Brain microvascular endothelial cell (primary cell): ENCODE data around the gene STK4.

ENCODE experiments used
- DNase-seq: peaks from one replicate; pipeline ENCODE4 v3.0.0-alpha.2; 2020
- H3K27ac ChIP-seq: fragments of 250-450 bp; sonication (Bioruptor Pico); 2 replicates; pipeline ENCODE4 v1.5.1; 2020; ENCODE audit warnings: mild to moderate bottlenecking, moderate library complexity
- H3K27me3 ChIP-seq: fragments of 250-450 bp; sonication (Bioruptor Pico); replicated peaks from 2 replicates; pipeline ENCODE4 v1.5.1; 2020; ENCODE audit warnings: mild to moderate bottlenecking
- H3K36me3 ChIP-seq: fragments of 250-450 bp; sonication (Bioruptor Pico); replicated peaks from 2 replicates; pipeline ENCODE4 v1.5.1; 2020; ENCODE audit warnings: mild to moderate bottlenecking
- H3K4me3 ChIP-seq: 2 replicates; pipeline ENCODE4 v1.5.1; 2011; ENCODE audit warnings: low read depth, mild to moderate bottlenecking, control low read depth, low read length, moderate library complexity
- in situ Hi-C: cut with HindIII; loops from 2 replicates; pipeline ENCODE4 v1.10.0; 2017; ENCODE audit warnings: low sequenced_read_pairs, low pct_ligation_motif_present
- TF ChIP-seq, protein P1 (sequence below): IDR thresholded peaks from 2 replicates; pipeline ENCODE4 v1.5.1; 2011; ENCODE audit warnings: low read depth, mild to moderate bottlenecking, moderate library complexity, low read length, control low read depth, inconsistent platforms; ENCODE audit errors: missing control alignments

Gene STK4

DNA sequence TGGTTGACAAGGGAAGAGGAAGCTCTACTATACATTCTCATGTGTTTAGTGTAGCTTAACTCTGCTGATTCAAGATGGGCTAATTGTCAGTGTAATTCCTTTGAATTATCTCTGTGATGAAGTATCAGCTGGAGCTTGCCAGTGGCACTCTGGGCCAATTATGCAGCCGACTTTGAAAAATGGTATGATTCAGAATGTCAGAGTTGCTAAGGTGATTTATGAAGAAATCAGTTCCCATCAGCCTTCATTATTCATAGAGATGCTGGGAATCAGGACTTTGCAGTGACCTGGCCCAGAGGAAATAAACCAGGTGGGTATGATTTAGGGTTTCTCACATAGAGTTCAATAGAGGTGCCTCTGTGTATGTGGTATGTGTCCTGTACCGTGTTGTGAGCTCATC, 101.2 kb downstream of the STK4 start:
- Histone ChIP-seq H3K27me3 (no peaks in the 10 kb centered on the region), H3K27ac (no peak overlapping the region), H3K36me3 (no peaks in the 10 kb centered on the region), H3K4me3 (no peak overlapping the region)
- TF ChIP-seq, protein P1, sequence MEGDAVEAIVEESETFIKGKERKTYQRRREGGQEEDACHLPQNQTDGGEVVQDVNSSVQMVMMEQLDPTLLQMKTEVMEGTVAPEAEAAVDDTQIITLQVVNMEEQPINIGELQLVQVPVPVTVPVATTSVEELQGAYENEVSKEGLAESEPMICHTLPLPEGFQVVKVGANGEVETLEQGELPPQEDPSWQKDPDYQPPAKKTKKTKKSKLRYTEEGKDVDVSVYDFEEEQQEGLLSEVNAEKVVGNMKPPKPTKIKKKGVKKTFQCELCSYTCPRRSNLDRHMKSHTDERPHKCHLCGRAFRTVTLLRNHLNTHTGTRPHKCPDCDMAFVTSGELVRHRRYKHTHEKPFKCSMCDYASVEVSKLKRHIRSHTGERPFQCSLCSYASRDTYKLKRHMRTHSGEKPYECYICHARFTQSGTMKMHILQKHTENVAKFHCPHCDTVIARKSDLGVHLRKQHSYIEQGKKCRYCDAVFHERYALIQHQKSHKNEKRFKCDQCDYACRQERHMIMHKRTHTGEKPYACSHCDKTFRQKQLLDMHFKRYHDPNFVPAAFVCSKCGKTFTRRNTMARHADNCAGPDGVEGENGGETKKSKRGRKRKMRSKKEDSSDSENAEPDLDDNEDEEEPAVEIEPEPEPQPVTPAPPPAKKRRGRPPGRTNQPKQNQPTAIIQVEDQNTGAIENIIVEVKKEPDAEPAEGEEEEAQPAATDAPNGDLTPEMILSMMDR, result no peak
- DNase-seq, result no peak
- in situ Hi-C loops, result no loop called here

DNA sequence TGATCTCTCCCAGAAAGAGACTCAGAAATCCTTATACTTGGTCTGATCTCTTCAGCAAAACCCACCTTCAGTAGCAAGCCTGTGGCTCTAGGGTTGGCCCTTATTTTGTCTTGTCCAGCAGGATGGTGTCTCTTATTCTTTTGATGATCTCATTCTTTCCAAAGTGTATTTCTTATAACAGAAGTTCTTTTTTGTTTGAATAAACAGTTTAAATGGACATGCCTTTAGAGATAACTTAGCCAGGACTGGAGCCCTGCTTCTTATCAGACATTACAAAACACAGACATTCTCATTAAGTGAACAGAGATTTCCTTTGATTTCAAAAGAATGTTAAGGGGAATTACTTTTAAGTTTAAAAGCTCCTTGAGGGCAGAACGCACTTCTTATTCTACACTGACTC, 102.9 kb downstream of the STK4 start:
- no peak overlapping the region for H3K27ac ChIP-seq
- TF ChIP-seq, protein P1, result no peak
- H3K36me3 ChIP-seq, result no peaks in the 10 kb centered on the region
- in situ Hi-C loops, result no loop called here
- no peak for DNase-seq
- H3K4me3 ChIP-seq, result no peak overlapping the region
- no peaks in the 10 kb centered on the region for H3K27me3 ChIP-seq

DNA sequence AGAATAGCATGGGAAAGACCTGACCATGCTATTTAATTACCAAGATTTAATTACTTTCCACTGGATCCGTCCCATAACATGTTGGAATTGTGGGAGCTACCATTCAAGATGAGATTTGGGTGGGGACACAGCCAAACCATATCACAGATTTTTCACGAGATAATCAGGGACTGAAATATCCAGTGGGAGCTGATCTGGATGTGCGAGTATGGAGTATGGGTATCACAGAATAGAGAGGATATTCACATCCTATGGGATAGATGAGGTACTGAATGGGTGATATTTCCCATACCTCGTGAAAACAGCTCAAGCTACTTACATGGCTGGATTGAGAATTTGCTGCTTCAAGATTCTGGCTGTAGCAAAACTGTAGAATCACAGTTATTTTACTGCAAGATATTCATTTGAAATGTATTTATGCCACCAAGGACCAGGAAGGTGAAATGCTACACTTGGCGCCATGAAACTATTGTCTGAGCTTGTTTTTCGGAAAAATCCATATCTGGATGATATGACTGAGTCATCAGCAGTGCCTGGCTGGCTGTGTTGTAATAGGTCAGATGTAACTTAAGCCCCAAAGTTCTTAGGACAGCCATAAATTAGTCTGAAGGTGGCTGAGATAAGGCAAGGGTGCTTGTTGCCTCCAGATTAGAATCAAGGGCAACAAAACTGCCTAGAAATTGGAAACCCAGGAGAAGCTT, 104.8 kb downstream of the STK4 start:
- in situ Hi-C loops, result no loop called here
- Histone ChIP-seq H3K36me3 (peaks cover 9% of the 10 kb centered on the region), H3K27ac (no peak overlapping the region), H3K4me3 (no peak overlapping the region), H3K27me3 (no peaks in the 10 kb centered on the region)
- DNase-seq, result peak; percentile 47
- TF ChIP-seq, protein P1, result no peak

DNA sequence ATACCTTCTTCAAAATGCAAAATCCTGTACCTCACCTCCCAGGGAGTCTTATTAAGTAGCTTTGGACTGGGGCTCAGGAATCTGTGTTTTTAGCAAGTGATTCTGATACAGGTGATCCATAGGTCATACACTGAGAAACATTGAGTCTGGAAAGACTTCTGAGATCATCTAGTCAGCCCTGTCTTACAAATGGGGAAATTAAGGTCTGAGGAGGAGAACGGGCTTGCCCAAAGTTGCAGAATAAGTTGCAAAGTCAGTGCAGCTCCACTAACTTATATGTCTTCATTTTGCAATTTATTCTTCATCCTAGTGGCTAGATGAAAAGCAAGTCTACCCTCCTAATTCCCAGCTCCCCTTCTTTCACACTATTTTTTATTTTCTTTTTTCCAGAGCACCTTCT, 105.8 kb downstream of the STK4 start:
- no peak overlapping the region for H3K27ac ChIP-seq
- H3K36me3 ChIP-seq, result peaks cover 12% of the 10 kb centered on the region
- in situ Hi-C loops, result no loop called here
- no peak for DNase-seq
- H3K4me3 ChIP-seq, result no peak overlapping the region
- no peaks in the 10 kb centered on the region for H3K27me3 ChIP-seq
- TF ChIP-seq, protein P1, result no peak

GRCh38 chr20:45073221-45073620, 106.9 kb downstream of the STK4 start:
- Histone ChIP-seq H3K27me3 (no peaks in the 10 kb centered on the region), H3K4me3 (no peak overlapping the region), H3K27ac (no peak overlapping the region), H3K36me3 (peaks cover 16% of the 10 kb centered on the region)
- in situ Hi-C loops, result no loop called here
- TF ChIP-seq, protein P1, result no peak
- DNase-seq, result no peak

DNA sequence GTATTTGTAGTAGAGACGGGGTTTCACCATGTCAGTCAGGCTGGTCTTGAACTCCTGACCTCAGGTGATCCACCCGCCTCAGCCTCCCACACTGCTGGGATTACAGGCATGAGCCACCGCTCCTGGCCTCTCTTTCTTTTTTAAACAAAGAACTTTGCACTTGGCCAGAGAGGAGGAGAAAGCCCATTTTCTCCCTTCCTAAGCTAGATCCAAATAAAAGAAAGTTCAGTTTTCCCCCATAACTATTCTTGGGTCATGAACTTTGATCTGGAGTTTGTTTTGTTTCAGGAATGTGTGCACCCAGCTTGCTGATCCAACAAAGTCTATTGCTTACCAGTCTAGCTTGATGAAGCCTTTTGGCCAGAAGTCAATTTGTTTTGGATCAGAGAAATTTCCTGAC, 111.2 kb downstream of the STK4 start:
- Histone ChIP-seq H3K27ac (no peak overlapping the region), H3K4me3 (no peak overlapping the region), H3K36me3 (peaks cover 20% of the 10 kb centered on the region), H3K27me3 (no peaks in the 10 kb centered on the region)
- in situ Hi-C loops, result no loop called here
- DNase-seq, result no peak
- TF ChIP-seq, protein P1, result no peak
